ENCODE measurements around the gene ADAMTS2.

ADAMTS2 gene

GRCh38 chr5:179166886-179167841 lies 178.1 kb downstream of the ADAMTS2 start:
- peak; percentile 73 for DNase-seq

GRCh38 chr5:179166171-179166885 lies 178.9 kb downstream of the ADAMTS2 start:
- DNase-seq = no peak

- no peak for DNase-seq
Measured at GRCh38 chr5:179165421-179166170, 179.7 kb downstream of the ADAMTS2 start.

- DNase-seq = no peak
Measured at GRCh38 chr5:179164331-179165311, 180.6 kb downstream of the ADAMTS2 start.

GRCh38 chr5:179163236-179164155 lies 181.8 kb downstream of the ADAMTS2 start:
- DNase-seq = peak; percentile 3

GRCh38 chr5:179162351-179163235 lies 182.7 kb downstream of the ADAMTS2 start:
- DNase-seq = peak; percentile 0

GRCh38 chr5:179161901-179162300 lies 183.4 kb downstream of the ADAMTS2 start:
- no peak for DNase-seq

GRCh38 chr5:179160584-179160983 lies 184.7 kb downstream of the ADAMTS2 start:
- no peak for DNase-seq

- DNase-seq = no peak
Measured at GRCh38 chr5:179158556-179158955, 186.7 kb downstream of the ADAMTS2 start.

GRCh38 chr5:179154991-179155955 lies 190.0 kb downstream of the ADAMTS2 start:
- no peak for DNase-seq

- DNase-seq = no peak
Measured at GRCh38 chr5:179154346-179154990, 190.8 kb downstream of the ADAMTS2 start.

- DNase-seq = no peak
Measured at GRCh38 chr5:179153921-179154345, 191.3 kb downstream of the ADAMTS2 start.

- no peak for DNase-seq
Measured at GRCh38 chr5:179153341-179153901, 191.8 kb downstream of the ADAMTS2 start.

GRCh38 chr5:179152941-179153340 lies 192.3 kb downstream of the ADAMTS2 start:
- DNase-seq = no peak

- DNase-seq = no peak
Measured at GRCh38 chr5:179152144-179152895, 192.9 kb downstream of the ADAMTS2 start.

- DNase-seq = peak; percentile 4
Measured at GRCh38 chr5:179151286-179152118, 193.8 kb downstream of the ADAMTS2 start.

Data from activated naive CD4-positive, alpha-beta T cell treated with anti-CD3 and anti-CD28 coated beads, Interleukin-2, amount 50 U/mL, for 16 hours (primary cell).